NCI-H2196 (cell line): Measurements from ENCODE around the gene TSPAN7.

Experiments used
- DNase-seq: peaks from one replicate; lab custom pipeline; 2025; ENCODE audit not compliant: unreplicated experiment; lab: John Stamatoyannopoulos, UW

TSPAN7 gene

DNA sequence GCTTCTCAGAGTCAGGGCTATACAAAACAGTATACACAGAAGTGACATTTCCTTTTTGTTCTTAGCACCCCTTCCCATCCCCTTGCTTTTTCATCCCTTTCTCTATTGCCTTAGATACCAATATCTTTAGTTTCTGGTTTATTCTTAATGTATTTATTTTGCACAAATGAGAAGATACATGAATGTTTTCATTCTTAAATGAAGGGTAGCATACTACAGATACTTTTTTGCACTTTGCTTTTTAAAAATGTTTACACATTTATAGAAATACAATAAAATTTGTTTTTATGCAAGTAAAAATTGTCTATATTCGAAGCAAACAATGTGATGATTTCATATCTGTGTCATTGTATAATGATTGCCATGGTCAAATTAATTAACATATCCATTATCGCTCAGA lies 33.1 kb downstream of the TSPAN7 start:
- no peak for DNase-seq

DNA sequence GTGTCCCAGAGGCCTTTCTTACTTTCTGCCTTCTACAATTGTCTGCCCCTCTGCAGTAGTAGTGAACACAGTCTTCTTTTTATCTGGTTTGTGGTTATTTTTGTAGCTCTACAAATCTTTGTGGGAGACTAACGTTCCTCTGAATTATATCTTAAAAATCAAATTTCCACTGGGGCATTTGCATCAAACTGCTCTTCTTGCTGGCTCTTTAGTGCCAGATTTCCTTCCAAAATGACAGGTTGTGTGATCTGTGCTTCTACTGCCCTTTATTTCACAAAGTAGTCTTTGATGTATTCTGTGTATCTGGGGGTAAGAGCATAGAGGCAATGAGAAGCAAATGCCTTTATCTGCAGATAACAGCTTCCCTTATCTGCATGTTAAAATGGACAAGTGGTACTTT lies 34.5 kb downstream of the TSPAN7 start:
- no peak for DNase-seq

DNA sequence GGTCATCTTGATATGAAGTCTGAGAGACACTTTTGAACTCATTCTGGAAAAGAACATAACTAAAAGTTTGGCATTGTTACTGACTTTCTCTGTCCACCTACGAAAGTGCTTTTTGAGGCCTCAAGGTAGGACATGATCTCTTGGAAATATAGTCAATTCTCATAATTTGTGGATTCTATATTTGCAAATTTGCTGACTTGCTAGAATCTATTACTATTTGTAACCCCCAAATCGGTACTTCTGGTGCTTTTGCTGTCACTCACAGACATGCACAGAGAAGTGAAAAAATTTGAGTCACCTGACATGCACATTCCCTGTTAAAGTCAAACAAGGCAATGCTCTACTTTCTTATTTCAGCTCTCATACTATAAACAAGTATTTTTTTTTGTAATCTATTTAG lies 35.6 kb downstream of the TSPAN7 start:
- no peak for DNase-seq

GRCh38 chrX:38599796-38600755 lies 38.7 kb downstream of the TSPAN7 start:
- DNase-seq, result no peak

DNA sequence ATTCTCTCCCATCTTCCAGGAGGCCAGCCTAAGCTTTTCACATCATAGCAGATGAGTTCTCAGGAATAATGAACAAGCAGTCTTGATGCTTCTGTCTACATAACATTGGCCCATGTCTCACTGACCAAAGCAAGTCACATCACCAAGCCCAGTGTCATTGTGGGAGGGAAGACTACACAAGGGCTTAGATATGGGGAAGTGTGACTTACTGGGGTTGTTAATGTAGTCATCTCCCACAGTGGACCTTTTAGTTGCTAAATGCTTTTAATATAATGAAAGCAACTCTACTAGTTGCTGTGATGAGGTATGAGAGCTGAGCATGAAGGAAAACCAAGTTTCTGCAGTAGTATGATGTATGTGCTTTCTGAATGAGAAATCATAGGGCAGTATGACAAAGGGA lies 40.5 kb downstream of the TSPAN7 start:
- DNase-seq, result no peak

DNA sequence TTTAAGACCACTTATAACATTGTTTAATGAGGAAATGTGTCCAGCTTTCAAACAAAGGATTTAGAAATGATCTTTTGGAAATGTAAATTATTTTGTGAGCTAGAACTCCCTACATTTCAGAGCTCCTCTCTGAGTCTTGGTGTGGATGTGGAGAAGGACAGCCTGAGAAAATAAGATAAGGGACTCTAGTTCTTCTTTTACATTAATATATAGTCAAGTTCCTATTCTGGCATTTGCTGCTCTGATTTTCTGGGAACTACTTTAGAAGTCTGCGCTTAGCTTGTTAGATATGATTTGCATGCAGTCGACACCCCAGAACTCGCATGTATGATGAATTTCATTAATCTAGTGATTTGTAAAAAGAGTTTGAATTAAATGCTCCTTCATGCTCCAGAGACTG lies 45.5 kb downstream of the TSPAN7 start:
- DNase-seq, result no peak

DNA sequence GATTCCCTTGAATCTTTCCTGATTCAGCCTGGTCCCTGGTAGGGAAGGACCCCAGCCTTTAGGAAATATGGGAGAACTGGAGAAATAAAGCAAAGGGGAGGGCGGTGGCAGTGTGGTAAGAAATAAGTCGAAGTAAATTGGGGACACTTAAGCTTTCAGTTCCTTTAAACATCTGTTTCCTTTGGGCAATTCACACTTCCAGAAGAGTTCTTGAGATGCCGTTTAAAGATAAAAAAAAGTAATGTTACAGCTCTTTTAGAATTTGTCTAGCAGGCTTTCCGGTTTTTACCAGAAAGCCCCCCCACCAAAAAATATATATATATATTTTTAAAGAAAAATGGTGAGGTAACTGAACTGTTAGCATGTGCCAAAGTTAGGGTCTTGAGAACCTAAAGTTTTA lies 46.6 kb downstream of the TSPAN7 start:
- no peak for DNase-seq

DNA sequence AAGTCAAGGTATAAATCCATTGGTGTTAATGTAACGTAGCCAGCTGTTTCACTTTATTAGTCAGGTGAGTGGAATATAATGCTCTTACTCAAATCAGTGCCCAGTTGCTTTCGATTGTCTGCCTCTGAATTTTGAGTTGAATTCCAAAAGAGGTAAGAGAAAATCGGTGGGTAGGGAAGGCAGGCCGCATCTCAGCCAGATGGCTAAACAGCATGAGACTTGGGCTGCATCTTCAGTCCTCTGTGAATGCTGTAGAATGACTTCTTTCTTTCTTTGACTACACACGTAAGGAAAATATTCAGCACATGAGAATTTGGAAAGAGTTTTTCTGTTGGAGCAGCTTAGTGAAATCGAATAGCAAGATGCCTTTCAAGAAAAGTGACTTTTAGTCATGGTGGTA lies 49.5 kb downstream of the TSPAN7 start:
- DNase-seq, result no peak

- no peak for DNase-seq
These were observed 50.9 kb downstream of the TSPAN7 start for GRCh38 chrX:38612281-38612680.

GRCh38 chrX:38614485-38614884 lies 53.1 kb downstream of the TSPAN7 start:
- no peak for DNase-seq

GRCh38 chrX:38616904-38617303 lies 55.6 kb downstream of the TSPAN7 start:
- no peak for DNase-seq

- no peak for DNase-seq
These were observed 56.8 kb downstream of the TSPAN7 start for GRCh38 chrX:38618180-38618579.

GRCh38 chrX:38620623-38621022 lies 59.3 kb downstream of the TSPAN7 start:
- DNase-seq, result no peak

GRCh38 chrX:38626296-38626695 lies 65.0 kb downstream of the TSPAN7 start:
- no peak for DNase-seq

DNA sequence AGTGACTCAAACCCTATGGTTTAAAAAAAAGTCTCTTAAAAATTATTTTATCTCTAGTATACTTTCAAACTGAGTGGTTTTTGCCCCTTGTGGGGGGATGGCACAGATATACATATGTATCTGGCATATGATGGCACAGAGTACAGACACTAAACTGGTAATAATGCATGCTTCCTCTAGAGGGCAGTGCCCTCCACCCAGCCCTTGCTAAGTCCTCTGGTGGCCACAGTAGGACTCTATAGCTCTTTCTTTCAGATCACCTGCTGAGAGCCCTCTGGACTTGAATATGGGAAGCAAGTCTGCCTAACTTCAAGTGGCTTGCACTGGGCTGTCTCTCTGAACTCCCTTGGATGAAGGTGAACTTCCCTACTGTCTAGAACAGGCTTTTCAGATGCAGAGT lies 66.3 kb downstream of the TSPAN7 start:
- no peak for DNase-seq

GRCh38 chrX:38628587-38628986 lies 67.2 kb downstream of the TSPAN7 start:
- DNase-seq, result no peak

GRCh38 chrX:38632516-38632915 lies 71.2 kb downstream of the TSPAN7 start:
- DNase-seq, result no peak

GRCh38 chrX:38634665-38635064 lies 73.3 kb downstream of the TSPAN7 start:
- no peak for DNase-seq

DNA sequence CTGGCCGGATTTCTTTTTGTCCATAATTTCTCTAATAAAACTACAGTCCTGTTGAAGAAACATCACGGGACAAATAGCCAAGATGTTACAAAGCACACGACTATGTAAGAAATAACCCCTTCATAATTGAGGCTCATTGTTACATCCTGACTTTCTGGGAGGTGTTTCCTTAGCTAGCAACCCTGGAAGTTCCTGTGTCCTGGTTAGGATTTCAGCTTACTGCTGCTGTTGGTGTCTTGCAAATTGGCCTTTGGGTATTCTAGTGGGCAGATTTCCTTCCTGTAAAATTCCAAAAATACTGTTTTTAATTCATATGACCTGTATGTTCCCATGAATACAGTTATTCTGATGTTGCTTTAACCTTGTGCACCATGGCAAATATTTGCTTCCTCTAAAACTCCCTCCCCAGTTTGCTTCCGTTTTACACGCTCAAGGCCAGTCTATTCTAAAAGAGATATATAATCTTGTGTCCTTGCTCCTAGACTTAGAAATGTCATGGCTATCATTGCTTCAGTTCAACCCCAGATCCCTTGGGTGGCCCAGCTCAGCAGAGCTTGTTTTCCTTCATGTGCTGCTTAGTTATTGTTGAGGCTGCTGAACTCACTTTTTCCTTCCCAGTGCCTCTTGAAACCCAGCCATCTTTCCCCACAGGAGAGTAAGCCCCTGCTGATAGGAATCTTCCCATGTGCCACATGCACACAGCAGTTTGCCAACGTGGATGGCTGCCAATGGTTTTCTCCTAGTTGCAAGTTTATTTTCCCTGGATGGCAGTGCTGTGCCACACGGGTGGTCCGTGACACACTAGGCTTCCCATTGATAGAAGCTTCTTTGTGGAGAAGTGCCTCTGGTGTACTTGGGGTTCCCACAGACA lies 75.8 kb downstream of the TSPAN7 start:
- no peak for DNase-seq

- DNase-seq, result no peak
These were observed 77.7 kb downstream of the TSPAN7 start for GRCh38 chrX:38638952-38639529.

- DNase-seq, result no peak
These were observed 78.4 kb downstream of the TSPAN7 start for GRCh38 chrX:38639730-38640129.

GRCh38 chrX:38641197-38641596 lies 79.9 kb downstream of the TSPAN7 start:
- DNase-seq, result no peak
